Prostate gland (tissue), 1 donor: ENCODE results near the gene NIM1K.

ENCODE experiments used
- POLR2A ChIP-seq: fragments of 450-650 bp; IDR thresholded peaks from one replicate; pipeline ENCODE4 v1.6.1; 2016; ENCODE audit warnings: antibody characterized with exemption, mild to moderate bottlenecking
- POLR2AphosphoS5 ChIP-seq: sonication (generic); formaldehyde crosslinking; IDR thresholded peaks from one replicate; pipeline ENCODE4 v1.6.1; 2017; ENCODE audit warnings: antibody characterized with exemption

GRCh38 chr5:43312076-43312661 lies 120.1 kb downstream of the NIM1K start:
- TF ChIP-seq POLR2AphosphoS5: no peak
- TF ChIP-seq POLR2A: no peak
